Measurements from ENCODE around the gene ACKR3. TPM values are rescaled to one million over a fixed set of nuclear protein-coding genes. Genes with fewer than 3 reads are reported as not detected.

The ACKR3 gene
- total and polyA plus RNA-seq, 2 donors (not counting 1 experiment from before 2014, with no cell fraction given): 0.17 to 1.5 TPM

GRCh38 chr2:236600892-236601291, 31.3 kb downstream of the ACKR3 start:
- TF ChIP-seq, protein P1, sequence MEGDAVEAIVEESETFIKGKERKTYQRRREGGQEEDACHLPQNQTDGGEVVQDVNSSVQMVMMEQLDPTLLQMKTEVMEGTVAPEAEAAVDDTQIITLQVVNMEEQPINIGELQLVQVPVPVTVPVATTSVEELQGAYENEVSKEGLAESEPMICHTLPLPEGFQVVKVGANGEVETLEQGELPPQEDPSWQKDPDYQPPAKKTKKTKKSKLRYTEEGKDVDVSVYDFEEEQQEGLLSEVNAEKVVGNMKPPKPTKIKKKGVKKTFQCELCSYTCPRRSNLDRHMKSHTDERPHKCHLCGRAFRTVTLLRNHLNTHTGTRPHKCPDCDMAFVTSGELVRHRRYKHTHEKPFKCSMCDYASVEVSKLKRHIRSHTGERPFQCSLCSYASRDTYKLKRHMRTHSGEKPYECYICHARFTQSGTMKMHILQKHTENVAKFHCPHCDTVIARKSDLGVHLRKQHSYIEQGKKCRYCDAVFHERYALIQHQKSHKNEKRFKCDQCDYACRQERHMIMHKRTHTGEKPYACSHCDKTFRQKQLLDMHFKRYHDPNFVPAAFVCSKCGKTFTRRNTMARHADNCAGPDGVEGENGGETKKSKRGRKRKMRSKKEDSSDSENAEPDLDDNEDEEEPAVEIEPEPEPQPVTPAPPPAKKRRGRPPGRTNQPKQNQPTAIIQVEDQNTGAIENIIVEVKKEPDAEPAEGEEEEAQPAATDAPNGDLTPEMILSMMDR (conservative IDR thresholded peaks at IDR 0.05 in 1 of 2, IDR thresholded peaks at IDR 0.05 in 1 of 2; ENCODE audit: low read depth in 1 of 2, low read length in 2 of 2): no peak
- TF ChIP-seq EZH2 (IDR thresholded peaks at IDR 0.05; ENCODE audit: low read length, missing control alignments): no peak
- H3K4me3 ChIP-seq (replicated peaks in 1 of 4; ENCODE audit: control extremely low read depth in 1 of 4, insufficient read depth in 1 of 4, low read depth in 3 of 4, low read length in 4 of 4): no peak overlapping the region
- H3K9me3 ChIP-seq (ENCODE audit: control insufficient read depth, insufficient read depth, low read depth, low read length): no peaks in the 10 kb centered on the region
- DNase-seq (ENCODE audit: low read depth in 2 of 2): no peak
- no peaks in the 10 kb centered on the region for H3K27me3 ChIP-seq (ENCODE audit: control insufficient read depth, insufficient read depth, low read length)
- H3K36me3 ChIP-seq (ENCODE audit: control insufficient read depth, insufficient read depth, low read length): no peaks in the 10 kb centered on the region
- H3K27ac ChIP-seq (ENCODE audit: insufficient read depth, low read length): no peak overlapping the region
- no peak overlapping the region for H2AFZ ChIP-seq (ENCODE audit: low read length)
- no peak overlapping the region for H3K9ac ChIP-seq (ENCODE audit: insufficient read depth, low read length)
- no peak overlapping the region for H3K4me2 ChIP-seq (ENCODE audit: extremely low read depth, insufficient read depth, low read length)
- no peaks in the 10 kb centered on the region for H3K4me1 ChIP-seq (ENCODE audit: control insufficient read depth, extremely low read depth, insufficient read depth, low read length)
- no peaks in the 10 kb centered on the region for H4K20me1 ChIP-seq (ENCODE audit: control insufficient read depth, extremely low read depth, insufficient read depth, low read length)
- no peaks in the 10 kb centered on the region for H3K79me2 ChIP-seq (ENCODE audit: control insufficient read depth, insufficient read depth, low read length)

GRCh38 chr2:236601316-236602202, 31.9 kb downstream of the ACKR3 start:
- no peaks in the 10 kb centered on the region for H3K27me3 ChIP-seq (ENCODE audit: control insufficient read depth, insufficient read depth, low read length)
- H3K4me3 ChIP-seq (replicated peaks in 1 of 4; ENCODE audit: control extremely low read depth in 1 of 4, insufficient read depth in 1 of 4, low read depth in 3 of 4, low read length in 4 of 4): no peak overlapping the region
- no peak overlapping the region for H2AFZ ChIP-seq (ENCODE audit: low read length)
- no peak overlapping the region for H3K9ac ChIP-seq (ENCODE audit: insufficient read depth, low read length)
- no peaks in the 10 kb centered on the region for H3K9me3 ChIP-seq (ENCODE audit: control insufficient read depth, insufficient read depth, low read depth, low read length)
- no peak for DNase-seq (ENCODE audit: low read depth in 2 of 2)
- H3K79me2 ChIP-seq (ENCODE audit: control insufficient read depth, insufficient read depth, low read length): no peaks in the 10 kb centered on the region
- H4K20me1 ChIP-seq (ENCODE audit: control insufficient read depth, extremely low read depth, insufficient read depth, low read length): no peaks in the 10 kb centered on the region
- TF ChIP-seq EZH2 (IDR thresholded peaks at IDR 0.05; ENCODE audit: low read length, missing control alignments): no peak
- TF ChIP-seq, protein P1 (conservative IDR thresholded peaks at IDR 0.05 in 1 of 2, IDR thresholded peaks at IDR 0.05 in 1 of 2; ENCODE audit: low read depth in 1 of 2, low read length in 2 of 2): no peak
- H3K27ac ChIP-seq (ENCODE audit: insufficient read depth, low read length): no peak overlapping the region
- no peaks in the 10 kb centered on the region for H3K36me3 ChIP-seq (ENCODE audit: control insufficient read depth, insufficient read depth, low read length)
- H3K4me2 ChIP-seq (ENCODE audit: extremely low read depth, insufficient read depth, low read length): no peak overlapping the region
- H3K4me1 ChIP-seq (ENCODE audit: control insufficient read depth, extremely low read depth, insufficient read depth, low read length): no peaks in the 10 kb centered on the region

DNA sequence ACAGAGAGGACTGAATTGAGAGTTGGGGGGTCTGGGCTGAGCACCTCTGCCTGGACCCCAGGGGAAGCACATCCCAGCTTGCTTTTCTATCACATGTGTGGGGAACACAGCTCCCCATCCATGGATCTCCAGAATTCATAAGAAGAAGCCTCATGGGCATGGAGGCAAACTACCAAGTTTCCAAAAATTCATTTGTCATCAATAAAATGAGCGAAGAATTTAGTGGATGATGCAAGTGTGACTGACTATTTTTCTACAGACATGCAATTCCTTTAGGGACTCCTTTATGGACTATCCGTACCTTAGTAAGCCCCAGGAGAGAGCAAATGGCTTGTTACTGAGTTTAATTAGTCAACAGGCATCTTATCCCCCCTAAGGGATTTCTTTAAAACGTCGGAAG, 33.1 kb downstream of the ACKR3 start:
- Histone ChIP-seq H3K4me3 (replicated peaks in 1 of 4; ENCODE audit: control extremely low read depth in 1 of 4, insufficient read depth in 1 of 4, low read depth in 3 of 4, low read length in 4 of 4) (no peak overlapping the region), H3K27ac (ENCODE audit: insufficient read depth, low read length) (no peak overlapping the region), H3K9me3 (ENCODE audit: control insufficient read depth, insufficient read depth, low read depth, low read length) (no peaks in the 10 kb centered on the region), H3K4me1 (ENCODE audit: control insufficient read depth, extremely low read depth, insufficient read depth, low read length) (no peaks in the 10 kb centered on the region), H3K27me3 (ENCODE audit: control insufficient read depth, insufficient read depth, low read length) (no peaks in the 10 kb centered on the region), H3K4me2 (ENCODE audit: extremely low read depth, insufficient read depth, low read length) (no peak overlapping the region), H3K9ac (ENCODE audit: insufficient read depth, low read length) (no peak overlapping the region), H3K79me2 (ENCODE audit: control insufficient read depth, insufficient read depth, low read length) (no peaks in the 10 kb centered on the region), H4K20me1 (ENCODE audit: control insufficient read depth, extremely low read depth, insufficient read depth, low read length) (no peaks in the 10 kb centered on the region), H3K36me3 (ENCODE audit: control insufficient read depth, insufficient read depth, low read length) (no peaks in the 10 kb centered on the region), H2AFZ (ENCODE audit: low read length) (no peak overlapping the region)
- TF ChIP-seq EZH2 (IDR thresholded peaks at IDR 0.05; ENCODE audit: low read length, missing control alignments): no peak
- TF ChIP-seq, protein P1 (conservative IDR thresholded peaks at IDR 0.05 in 1 of 2, IDR thresholded peaks at IDR 0.05 in 1 of 2; ENCODE audit: low read depth in 1 of 2, low read length in 2 of 2): no peak
- no peak for DNase-seq (ENCODE audit: low read depth in 2 of 2)
